CD14-positive monocyte (primary cell): ENCODE data around the gene FREM2. TPM values are rescaled to one million over a fixed set of nuclear protein-coding genes. Genes with fewer than 3 reads are reported as not detected.

Source experiments
- DNase-seq, 3 donors: peaks; one replicate each; pipeline ENCODE4 v3.0.0-alpha.2; 2011 to 2022
- H2AFZ ChIP-seq: 2 replicates; pipeline ENCODE4 v1.6.0; 2012; ENCODE audit warnings: mild to moderate bottlenecking, low read depth, low read length, inconsistent platforms; ENCODE audit not compliant: insufficient read depth, poor library complexity, severe bottlenecking
- H3K27ac ChIP-seq, 2 donors: 1 replicate in 1 of 2; 2 replicates in 1 of 2; pipeline ENCODE4 v1.5.1; 2012 to 2013; ENCODE audit warnings: low read length in 2 of 2, control low read depth in 1 of 2, inconsistent platforms in 1 of 2, low read depth in 1 of 2, mild to moderate bottlenecking in 1 of 2
- H3K27me3 ChIP-seq, 2 donors: one replicate each; pipeline versions ENCODE4 v1.6.0 to v1.6.1; 2011 to 2013; ENCODE audit warnings: low read length in 2 of 2; ENCODE audit not compliant: control insufficient read depth in 2 of 2, insufficient read depth in 2 of 2
- H3K36me3 ChIP-seq, 2 donors: replicated peaks in 1 of 2; 1 replicate in 1 of 2; 2 replicates in 1 of 2; pipeline versions ENCODE4 v1.5.1 to v1.6.1; 2012 to 2013; ENCODE audit warnings: low read length in 2 of 2, control low read depth in 1 of 2, inconsistent platforms in 1 of 2, mild to moderate bottlenecking in 1 of 2; ENCODE audit not compliant: insufficient read depth in 2 of 2, control insufficient read depth in 1 of 2
- H3K4me1 ChIP-seq, 2 donors: 1 replicate in 1 of 2; 2 replicates in 1 of 2; pipeline versions ENCODE4 v1.5.1 to v1.6.1; 2012 to 2013; ENCODE audit warnings: low read length in 2 of 2, control low read depth in 1 of 2, inconsistent platforms in 1 of 2, mild to moderate bottlenecking in 1 of 2, moderate library complexity in 1 of 2; ENCODE audit not compliant: insufficient read depth in 2 of 2, control insufficient read depth in 1 of 2
- H3K4me2 ChIP-seq: replicated peaks from 2 replicates; pipeline ENCODE3; 2012; ENCODE audit warnings: low read length, moderate library complexity, mild to moderate bottlenecking; ENCODE audit not compliant: poor library complexity, severe bottlenecking; ENCODE audit errors: extremely low read depth
- H3K4me3 ChIP-seq, 3 experiments: fragments of 200-600 bp in 1 of 3; sonication (generic) in 1 of 3; replicated peaks in 1 of 3; 1 replicate in 2 of 3; 2 replicates in 1 of 3; pipeline ENCODE4 v1.5.1; 2011 to 2013; ENCODE audit warnings: low read length in 3 of 3, mild to moderate bottlenecking in 3 of 3, control low read depth in 2 of 3, low read depth in 2 of 3, inconsistent platforms in 1 of 3, moderate library complexity in 1 of 3
- H3K79me2 ChIP-seq: 2 replicates; pipeline ENCODE4 v1.6.0; 2012; ENCODE audit warnings: mild to moderate bottlenecking, control low read depth, inconsistent platforms, low read length, moderate library complexity; ENCODE audit not compliant: insufficient read depth
- H3K9ac ChIP-seq: 2 replicates; pipeline ENCODE4 v1.6.0; 2017; ENCODE audit warnings: low read length, mild to moderate bottlenecking; ENCODE audit not compliant: insufficient read depth, poor library complexity, severe bottlenecking
- H3K9me3 ChIP-seq, 2 donors: replicated peaks in 1 of 2; 1 replicate in 1 of 2; 2 replicates in 1 of 2; pipeline versions ENCODE4 v1.5.1 to v1.6.1; 2012 to 2013; ENCODE audit warnings: low read length in 2 of 2, control low read depth in 1 of 2; ENCODE audit not compliant: control insufficient read depth in 1 of 2, insufficient read depth in 1 of 2
- H4K20me1 ChIP-seq: 2 replicates; pipeline ENCODE4 v1.6.0; 2012; ENCODE audit warnings: mild to moderate bottlenecking, low read length, control low read depth, moderate library complexity; ENCODE audit not compliant: insufficient read depth
- H3K27ac Mint-ChIP-seq, 7 donors: one replicate each; pipeline ENCODE4 v1.8.0; 2020; ENCODE audit warnings: mild to moderate bottlenecking in 7 of 7, mixed read lengths in 7 of 7, moderate library complexity in 6 of 7, inconsistent platforms in 2 of 7
- H3K27me3 Mint-ChIP-seq, 3 donors: one replicate each; pipeline ENCODE4 v1.8.0; 2021 to 2022; ENCODE audit warnings: low read depth in 3 of 3, mild to moderate bottlenecking in 3 of 3, mixed read lengths in 3 of 3, moderate library complexity in 3 of 3, inconsistent platforms in 1 of 3
- H3K36me3 Mint-ChIP-seq, 2 donors: one replicate each; pipeline ENCODE4 v1.8.0; 2020; ENCODE audit warnings: mixed read lengths in 2 of 2, inconsistent platforms in 1 of 2, mild to moderate bottlenecking in 1 of 2
- H3K4me1 Mint-ChIP-seq: one replicate; pipeline ENCODE4 v1.8.0; 2020; ENCODE audit warnings: mild to moderate bottlenecking, mixed read lengths
- H3K4me3 Mint-ChIP-seq, 2 donors: one replicate each; pipeline ENCODE4 v1.8.0; 2020; ENCODE audit warnings: mild to moderate bottlenecking in 2 of 2, mixed read lengths in 2 of 2, moderate library complexity in 1 of 2
- H3K9me3 Mint-ChIP-seq, 7 donors: one replicate each; pipeline ENCODE4 v1.8.0; 2020 to 2022; ENCODE audit warnings: mixed read lengths in 7 of 7, mild to moderate bottlenecking in 6 of 7, moderate library complexity in 6 of 7, inconsistent platforms in 2 of 7
- WGBS: methylation state at CpG from one replicate; pipeline ENCODE4 v1.1.5; 2013; ENCODE audit warnings: missing lambda C conversion rate; ENCODE audit not compliant: insufficient coverage; 5-methylcytosine and 5-hydroxymethylcytosine counted together
- intact Hi-C, 2 donors: fragments of 100-400 bp; cut with micrococcal nuclease; formaldehyde crosslinking; loops; one replicate each; pipeline versions ENCODE4 v1.15.0 to v1.15.1; 2023
- polyA plus RNA-seq, 3 donors: library from polyadenylated mRNA; depleted of rRNA in 1 of 3; unstranded in 2 of 3; stranded (reverse) in 1 of 3; fragments of 300-500 nt in 2 of 3; fragments of >200 nt in 1 of 3; fragmentation: Illumina TruSeq in 2 of 3; gene quantifications; 1 replicate in 2 of 3; 2 replicates in 1 of 3; pipeline ENCODE4 v1.2.3, GENCODE V29; 2012 to 2021
- TF ChIP-seq, protein P1 (sequence below): fragments of 200-600 bp; IDR thresholded peaks from one replicate; pipeline ENCODE4 v1.8.0; 2022; ENCODE audit warnings: antibody characterized with exemption, mild to moderate bottlenecking

The FREM2 gene
- polyA plus RNA-seq, 3 donors: not detected

DNA sequence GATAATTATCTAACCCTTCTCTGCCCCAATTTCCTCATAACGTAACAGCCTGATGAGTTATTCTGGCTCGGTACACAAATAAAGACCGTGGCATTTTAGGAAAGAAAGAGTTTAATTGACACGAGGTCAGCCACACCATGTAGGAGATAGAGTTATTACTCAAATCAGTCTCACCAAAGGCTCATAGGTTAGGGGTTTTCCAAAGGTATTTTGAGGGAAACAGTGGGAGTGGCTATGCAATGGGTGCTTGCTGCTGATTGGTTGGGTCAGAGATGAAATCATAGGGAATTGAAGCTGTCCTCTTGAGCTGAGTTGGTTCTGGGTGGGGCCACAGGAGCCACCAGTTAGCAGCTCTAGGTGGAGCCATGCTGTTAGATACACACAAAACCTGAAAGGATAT lies 137.5 kb downstream of the FREM2 start:
- H3K9ac ChIP-seq: no peak overlapping the region
- no peaks in the 10 kb centered on the region for H4K20me1 ChIP-seq
- H3K4me3 Mint-ChIP-seq: no peak overlapping the region
- H3K27me3 ChIP-seq: no peaks in the 10 kb centered on the region
- H3K27me3 Mint-ChIP-seq: no peaks in the 10 kb centered on the region
- H3K4me1 Mint-ChIP-seq: no peaks in the 10 kb centered on the region
- TF ChIP-seq, protein P1, sequence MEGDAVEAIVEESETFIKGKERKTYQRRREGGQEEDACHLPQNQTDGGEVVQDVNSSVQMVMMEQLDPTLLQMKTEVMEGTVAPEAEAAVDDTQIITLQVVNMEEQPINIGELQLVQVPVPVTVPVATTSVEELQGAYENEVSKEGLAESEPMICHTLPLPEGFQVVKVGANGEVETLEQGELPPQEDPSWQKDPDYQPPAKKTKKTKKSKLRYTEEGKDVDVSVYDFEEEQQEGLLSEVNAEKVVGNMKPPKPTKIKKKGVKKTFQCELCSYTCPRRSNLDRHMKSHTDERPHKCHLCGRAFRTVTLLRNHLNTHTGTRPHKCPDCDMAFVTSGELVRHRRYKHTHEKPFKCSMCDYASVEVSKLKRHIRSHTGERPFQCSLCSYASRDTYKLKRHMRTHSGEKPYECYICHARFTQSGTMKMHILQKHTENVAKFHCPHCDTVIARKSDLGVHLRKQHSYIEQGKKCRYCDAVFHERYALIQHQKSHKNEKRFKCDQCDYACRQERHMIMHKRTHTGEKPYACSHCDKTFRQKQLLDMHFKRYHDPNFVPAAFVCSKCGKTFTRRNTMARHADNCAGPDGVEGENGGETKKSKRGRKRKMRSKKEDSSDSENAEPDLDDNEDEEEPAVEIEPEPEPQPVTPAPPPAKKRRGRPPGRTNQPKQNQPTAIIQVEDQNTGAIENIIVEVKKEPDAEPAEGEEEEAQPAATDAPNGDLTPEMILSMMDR: no peak
- H3K9me3 Mint-ChIP-seq: peaks cover 0 to 5% (median 4%) of the 10 kb centered on the region in 7 donors
- no peak for DNase-seq
- H3K27ac Mint-ChIP-seq: no peak overlapping the region
- no peaks in the 10 kb centered on the region for H3K36me3 ChIP-seq
- H3K4me1 ChIP-seq: no peaks in the 10 kb centered on the region
- H3K4me2 ChIP-seq: no peak overlapping the region
- no peaks in the 10 kb centered on the region for H3K9me3 ChIP-seq
- H3K36me3 Mint-ChIP-seq: no peaks in the 10 kb centered on the region
- H3K4me3 ChIP-seq: no peak overlapping the region
- H3K27ac ChIP-seq: no peak overlapping the region
- no peak overlapping the region for H2AFZ ChIP-seq
- WGBS: no CpG with 5 or more reads among the region's 4 CpGs
- intact Hi-C loops: no loop called here
- no peaks in the 10 kb centered on the region for H3K79me2 ChIP-seq

DNA sequence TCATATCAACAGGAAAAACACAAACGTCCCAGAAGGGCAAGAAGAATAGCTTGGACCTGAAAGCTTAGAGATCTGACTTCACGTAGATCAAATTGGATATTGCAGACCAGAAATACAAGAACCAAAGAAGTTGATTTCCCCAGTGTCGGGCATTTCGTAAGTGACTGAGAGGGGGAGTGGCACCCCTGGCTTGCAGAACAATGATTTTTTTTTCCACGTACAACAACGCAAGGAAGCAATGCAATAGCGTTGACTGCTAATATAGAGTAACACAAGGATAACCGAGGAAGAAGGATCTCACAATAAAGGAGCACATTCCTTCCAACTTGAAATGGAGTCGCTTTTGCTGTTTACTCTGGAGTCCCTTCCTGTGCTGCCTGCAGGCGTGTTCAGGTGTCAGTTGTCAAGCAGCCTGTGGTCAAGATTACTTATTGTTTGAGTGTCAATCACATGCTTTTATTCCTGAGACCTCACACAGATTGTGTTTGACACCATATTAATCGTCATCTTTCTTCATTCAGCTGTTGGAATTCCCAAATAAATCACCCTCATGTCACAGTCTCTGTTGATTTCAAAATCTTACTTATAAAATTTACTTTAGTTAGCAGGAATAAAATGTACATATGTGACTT lies 139.4 kb downstream of the FREM2 start:
- intact Hi-C loops: no loop called here
- Histone ChIP-seq H3K9ac (no peak overlapping the region), H3K27ac (no peak overlapping the region), H3K36me3 (no peaks in the 10 kb centered on the region), H3K4me1 (no peaks in the 10 kb centered on the region), H3K4me3 (no peak overlapping the region), H2AFZ (no peak overlapping the region), H3K4me2 (no peak overlapping the region), H3K9me3 (no peaks in the 10 kb centered on the region), H3K27me3 (no peaks in the 10 kb centered on the region), H4K20me1 (no peaks in the 10 kb centered on the region), H3K79me2 (no peaks in the 10 kb centered on the region)
- no peak overlapping the region for H3K27ac Mint-ChIP-seq
- no peaks in the 10 kb centered on the region for H3K4me1 Mint-ChIP-seq
- DNase-seq: no peak
- WGBS: 87% methylated on average over 6 of the region's 11 CpGs
- H3K9me3 Mint-ChIP-seq: peaks cover 0 to 9% (median 4%) of the 10 kb centered on the region in 7 donors
- TF ChIP-seq, protein P1: no peak
- no peak overlapping the region for H3K4me3 Mint-ChIP-seq
- H3K36me3 Mint-ChIP-seq: no peaks in the 10 kb centered on the region
- no peaks in the 10 kb centered on the region for H3K27me3 Mint-ChIP-seq
